ENCODE results near the gene ENPP1.

The ENPP1 gene

GRCh38 chr6:131918650-131919355 lies 111.0 kb downstream of the ENPP1 start:
- peaks cover 57% of the 10 kb centered on the region for H3K36me3 ChIP-seq (ENCODE audit: insufficient read depth, low read depth, low read length)
- H3K27ac ChIP-seq (ENCODE audit: low read length) = no peak overlapping the region
- no peaks in the 10 kb centered on the region for H3K27me3 ChIP-seq (ENCODE audit: insufficient read depth, low read length)
- no peak overlapping the region for H3K9ac ChIP-seq (ENCODE audit: low read depth, low read length)
- H3K4me3 ChIP-seq (ENCODE audit: low read length) = no peak overlapping the region
- H3K9me3 ChIP-seq (ENCODE audit: insufficient read depth, low read depth, low read length) = peaks cover 48% of the 10 kb centered on the region
- H3K4me1 ChIP-seq (ENCODE audit: insufficient read depth, low read length) = no peaks in the 10 kb centered on the region

- no peak overlapping the region for H3K4me3 ChIP-seq (ENCODE audit: low read length)
- peaks cover 46% of the 10 kb centered on the region for H3K36me3 ChIP-seq (ENCODE audit: insufficient read depth, low read depth, low read length)
- peaks cover 46% of the 10 kb centered on the region for H3K9me3 ChIP-seq (ENCODE audit: insufficient read depth, low read depth, low read length)
- H3K4me1 ChIP-seq (ENCODE audit: insufficient read depth, low read length) = no peaks in the 10 kb centered on the region
- H3K27me3 ChIP-seq (ENCODE audit: insufficient read depth, low read length) = no peaks in the 10 kb centered on the region
- no peak overlapping the region for H3K27ac ChIP-seq (ENCODE audit: low read length)
- no peak overlapping the region for H3K9ac ChIP-seq (ENCODE audit: low read depth, low read length)
These were observed 112.8 kb downstream of the ENPP1 start for GRCh38 chr6:131920656-131921055.

GRCh38 chr6:131923356-131923755 lies 115.5 kb downstream of the ENPP1 start:
- H3K9ac ChIP-seq (ENCODE audit: low read depth, low read length) = no peak overlapping the region
- peaks cover 19% of the 10 kb centered on the region; the same call in 1 of the 2 replicates for H3K36me3 ChIP-seq (ENCODE audit: insufficient read depth, low read depth, low read length)
- H3K27ac ChIP-seq (ENCODE audit: low read length) = no peak overlapping the region
- H3K4me1 ChIP-seq (ENCODE audit: insufficient read depth, low read length) = no peaks in the 10 kb centered on the region
- peaks cover 23% of the 10 kb centered on the region for H3K9me3 ChIP-seq (ENCODE audit: insufficient read depth, low read depth, low read length)
- H3K27me3 ChIP-seq (ENCODE audit: insufficient read depth, low read length) = no peaks in the 10 kb centered on the region
- no peak overlapping the region for H3K4me3 ChIP-seq (ENCODE audit: low read length)

GRCh38 chr6:131924881-131925474 lies 117.2 kb downstream of the ENPP1 start:
- no peaks in the 10 kb centered on the region for H3K27me3 ChIP-seq (ENCODE audit: insufficient read depth, low read length)
- no peak overlapping the region for H3K9ac ChIP-seq (ENCODE audit: low read depth, low read length)
- H3K36me3 ChIP-seq (ENCODE audit: insufficient read depth, low read depth, low read length) = peaks cover 9% of the 10 kb centered on the region; the same call in 1 of the 2 replicates
- H3K27ac ChIP-seq (ENCODE audit: low read length) = no peak overlapping the region
- H3K4me1 ChIP-seq (ENCODE audit: insufficient read depth, low read length) = no peaks in the 10 kb centered on the region
- H3K4me3 ChIP-seq (ENCODE audit: low read length) = no peak overlapping the region
- H3K9me3 ChIP-seq (ENCODE audit: insufficient read depth, low read depth, low read length) = peaks cover 9% of the 10 kb centered on the region

GRCh38 chr6:131929264-131929663 lies 121.4 kb downstream of the ENPP1 start:
- Histone ChIP-seq H3K27me3 (ENCODE audit: insufficient read depth, low read length) (no peaks in the 10 kb centered on the region), H3K9me3 (ENCODE audit: insufficient read depth, low read depth, low read length) (no peaks in the 10 kb centered on the region), H3K9ac (ENCODE audit: low read depth, low read length) (no peak overlapping the region), H3K4me1 (ENCODE audit: insufficient read depth, low read length) (no peaks in the 10 kb centered on the region), H3K36me3 (ENCODE audit: insufficient read depth, low read depth, low read length) (peaks cover 2% of the 10 kb centered on the region; the same call in 1 of the 2 replicates), H3K4me3 (ENCODE audit: low read length) (no peak overlapping the region), H3K27ac (ENCODE audit: low read length) (no peak overlapping the region)

GRCh38 chr6:131929976-131930375 lies 122.2 kb downstream of the ENPP1 start:
- Histone ChIP-seq H3K27ac (ENCODE audit: low read length) (no peak overlapping the region), H3K27me3 (ENCODE audit: insufficient read depth, low read length) (no peaks in the 10 kb centered on the region), H3K9ac (ENCODE audit: low read depth, low read length) (no peak overlapping the region), H3K4me1 (ENCODE audit: insufficient read depth, low read length) (no peaks in the 10 kb centered on the region), H3K36me3 (ENCODE audit: insufficient read depth, low read depth, low read length) (no peaks in the 10 kb centered on the region), H3K9me3 (ENCODE audit: insufficient read depth, low read depth, low read length) (no peaks in the 10 kb centered on the region), H3K4me3 (ENCODE audit: low read length) (no peak overlapping the region)

- H3K27ac ChIP-seq (ENCODE audit: low read length) = no peak overlapping the region
- H3K4me1 ChIP-seq (ENCODE audit: insufficient read depth, low read length) = no peaks in the 10 kb centered on the region
- no peaks in the 10 kb centered on the region for H3K27me3 ChIP-seq (ENCODE audit: insufficient read depth, low read length)
- no peak overlapping the region for H3K9ac ChIP-seq (ENCODE audit: low read depth, low read length)
- no peaks in the 10 kb centered on the region for H3K9me3 ChIP-seq (ENCODE audit: insufficient read depth, low read depth, low read length)
- no peaks in the 10 kb centered on the region for H3K36me3 ChIP-seq (ENCODE audit: insufficient read depth, low read depth, low read length)
- H3K4me3 ChIP-seq (ENCODE audit: low read length) = no peak overlapping the region
These were observed 123.4 kb downstream of the ENPP1 start for GRCh38 chr6:131931063-131931750.

GRCh38 chr6:131936156-131936555 lies 128.3 kb downstream of the ENPP1 start:
- Histone ChIP-seq H3K9me3 (ENCODE audit: insufficient read depth, low read depth, low read length) (no peaks in the 10 kb centered on the region), H3K27me3 (ENCODE audit: insufficient read depth, low read length) (no peaks in the 10 kb centered on the region), H3K36me3 (ENCODE audit: insufficient read depth, low read depth, low read length) (no peaks in the 10 kb centered on the region), H3K27ac (ENCODE audit: low read length) (no peak overlapping the region), H3K4me1 (ENCODE audit: insufficient read depth, low read length) (peaks cover 16% of the 10 kb centered on the region), H3K4me3 (ENCODE audit: low read length) (no peak overlapping the region), H3K9ac (ENCODE audit: low read depth, low read length) (no peak overlapping the region)

GRCh38 chr6:131937226-131937625 lies 129.4 kb downstream of the ENPP1 start:
- no peak overlapping the region for H3K27ac ChIP-seq (ENCODE audit: low read length)
- no peaks in the 10 kb centered on the region for H3K27me3 ChIP-seq (ENCODE audit: insufficient read depth, low read length)
- peaks cover 16% of the 10 kb centered on the region for H3K4me1 ChIP-seq (ENCODE audit: insufficient read depth, low read length)
- H3K9me3 ChIP-seq (ENCODE audit: insufficient read depth, low read depth, low read length) = no peaks in the 10 kb centered on the region
- no peak overlapping the region for H3K9ac ChIP-seq (ENCODE audit: low read depth, low read length)
- no peak overlapping the region for H3K4me3 ChIP-seq (ENCODE audit: low read length)
- H3K36me3 ChIP-seq (ENCODE audit: insufficient read depth, low read depth, low read length) = no peaks in the 10 kb centered on the region

GRCh38 chr6:131937703-131938631 lies 130.1 kb downstream of the ENPP1 start:
- H3K27ac ChIP-seq (ENCODE audit: low read length) = no peak overlapping the region

More at GRCh38 chr6:131937703-131938631, 130.1 kb downstream of the ENPP1 start:
- H3K9ac ChIP-seq (ENCODE audit: low read depth, low read length) = no peak overlapping the region
- no peak overlapping the region for H3K4me3 ChIP-seq (ENCODE audit: low read length)
- H3K27me3 ChIP-seq (ENCODE audit: insufficient read depth, low read length) = no peaks in the 10 kb centered on the region
- no peaks in the 10 kb centered on the region for H3K9me3 ChIP-seq (ENCODE audit: insufficient read depth, low read depth, low read length)
- H3K4me1 ChIP-seq (ENCODE audit: insufficient read depth, low read length) = peaks cover 16% of the 10 kb centered on the region
- no peaks in the 10 kb centered on the region for H3K36me3 ChIP-seq (ENCODE audit: insufficient read depth, low read depth, low read length)
